Mesenteric fat pad (tissue), 1 donor: ENCODE results near the gene SIK3. TPM values are rescaled to one million over a fixed set of nuclear protein-coding genes. Genes with fewer than 3 reads are reported as not detected.

Source experiments
- DNase-seq: peaks from one replicate; pipeline ENCODE4 v3.0.0-alpha.2; 2020; ENCODE audit warnings: low spot score
- total RNA-seq: library from RNA; stranded (reverse); fragmentation: NEBNext Ultra II Directional; extraction: Animal tissue kit (Norgen Biotek cat#: 25700); gene quantifications from one replicate; pipeline ENCODE4 v1.2.1, GENCODE V29; 2021
- donor health status: DM: yes; HTN: yes; CAD: no.

The SIK3 gene
- total RNA-seq, 1 donor from 2014 or later: 39.2 TPM

DNA sequence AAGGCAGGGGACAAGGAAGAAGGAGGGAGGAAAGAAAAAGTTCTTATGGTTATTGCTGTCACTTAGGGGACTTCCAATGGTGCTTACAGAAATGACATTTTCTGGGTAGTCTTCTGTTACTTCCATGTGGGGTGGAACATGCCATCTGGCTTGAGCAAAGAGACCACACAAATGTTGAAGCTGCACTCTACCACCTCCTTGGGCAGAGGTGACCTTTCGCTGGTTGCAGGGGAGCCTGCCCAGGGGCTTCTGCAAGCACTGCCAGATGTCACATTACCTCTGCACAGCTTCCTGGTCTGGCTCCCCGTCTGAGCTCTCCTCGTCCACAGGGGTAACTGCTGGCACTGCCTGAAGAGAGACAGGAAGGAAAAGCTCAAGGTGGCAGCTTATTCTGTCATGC, 228.2 kb downstream of the SIK3 start:
- DNase-seq: no peak

DNA sequence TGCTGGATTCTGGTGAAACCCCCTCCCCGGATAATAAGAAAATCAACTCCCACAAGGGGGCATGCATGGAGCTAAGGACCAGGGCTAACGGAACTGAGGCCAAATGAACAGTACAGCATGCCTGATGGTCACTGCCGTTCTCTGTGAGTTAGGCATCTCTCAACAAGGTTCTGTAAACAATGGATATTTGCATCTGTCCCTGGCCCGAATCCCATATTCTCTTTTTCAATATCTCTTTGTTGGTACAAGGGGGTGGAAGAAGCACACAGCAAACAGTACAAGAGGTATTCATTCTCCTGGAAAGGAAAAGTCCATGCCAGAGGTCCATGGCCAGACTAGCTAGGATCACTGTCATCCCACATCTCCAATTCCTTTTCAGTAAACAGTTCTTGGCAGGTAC, 228.6 kb downstream of the SIK3 start:
- no peak for DNase-seq

DNA sequence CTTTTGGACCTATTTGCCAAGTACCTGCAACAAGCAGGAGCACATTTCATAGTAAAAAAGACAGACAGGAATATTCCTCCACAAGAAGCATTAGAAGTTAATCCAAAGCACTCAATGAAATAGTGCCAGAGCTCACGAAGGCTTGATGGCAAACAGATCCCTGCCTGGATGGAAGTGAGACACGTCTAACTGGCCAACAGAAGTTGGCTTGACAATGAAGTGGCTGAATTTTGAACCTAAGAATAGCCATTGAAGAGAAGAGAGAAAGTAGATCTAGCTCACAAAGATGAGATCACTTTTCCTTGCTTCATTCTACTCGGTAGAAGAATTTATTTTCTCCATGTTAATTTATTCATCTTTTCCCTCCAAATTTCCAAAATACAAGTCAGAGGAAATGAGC, 230.2 kb downstream of the SIK3 start:
- no peak for DNase-seq

DNA sequence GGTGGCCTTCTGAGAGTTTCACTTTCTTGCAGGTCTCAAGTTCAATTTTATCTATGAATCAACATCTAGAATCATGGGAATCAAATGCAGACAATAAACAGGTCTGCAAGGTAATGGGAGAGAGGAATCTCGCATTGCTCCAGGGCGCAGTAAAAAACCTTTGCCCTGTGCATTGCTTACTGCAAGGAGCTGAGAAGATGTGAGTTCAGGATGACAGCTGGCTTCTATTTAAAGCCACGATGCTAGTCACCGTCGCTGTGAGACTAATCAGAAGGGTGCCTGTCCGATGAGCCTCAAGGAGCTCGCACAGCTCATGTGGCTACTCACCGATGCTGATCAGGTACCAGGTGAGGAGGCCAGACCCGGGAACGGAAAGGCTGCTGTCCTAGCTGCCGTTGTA, 230.6 kb downstream of the SIK3 start:
- no peak for DNase-seq

DNA sequence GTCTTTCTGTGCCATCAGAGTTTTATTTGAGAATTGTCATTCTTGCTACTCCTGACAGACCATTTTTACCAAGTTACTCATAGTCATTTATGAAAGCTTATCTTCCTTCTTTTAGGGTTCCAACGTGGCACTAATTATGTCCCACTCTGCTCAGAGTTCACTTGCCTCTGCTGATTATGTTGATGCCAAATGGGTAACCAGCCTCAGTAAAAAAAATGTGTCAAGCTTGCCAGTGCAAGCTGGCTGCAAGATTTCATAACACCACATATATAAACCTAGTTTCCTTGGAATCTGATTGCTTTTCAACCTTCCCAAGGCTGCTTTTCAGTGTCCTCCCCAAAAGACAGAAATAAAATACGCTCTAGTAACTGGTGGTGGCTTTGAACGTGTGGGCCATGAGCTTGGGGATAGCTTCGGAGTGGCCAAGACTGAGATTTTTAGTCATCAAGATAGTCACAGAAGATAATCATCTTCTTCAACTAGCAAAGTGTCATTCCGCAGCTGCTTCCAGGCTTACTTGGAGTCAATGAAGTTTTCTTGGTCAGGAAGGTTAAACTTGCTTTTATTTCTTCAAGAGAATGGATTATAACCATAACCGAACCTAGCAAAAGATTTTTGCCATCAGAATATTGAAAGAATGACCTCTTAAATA, 231.3 kb downstream of the SIK3 start:
- DNase-seq: no peak

DNA sequence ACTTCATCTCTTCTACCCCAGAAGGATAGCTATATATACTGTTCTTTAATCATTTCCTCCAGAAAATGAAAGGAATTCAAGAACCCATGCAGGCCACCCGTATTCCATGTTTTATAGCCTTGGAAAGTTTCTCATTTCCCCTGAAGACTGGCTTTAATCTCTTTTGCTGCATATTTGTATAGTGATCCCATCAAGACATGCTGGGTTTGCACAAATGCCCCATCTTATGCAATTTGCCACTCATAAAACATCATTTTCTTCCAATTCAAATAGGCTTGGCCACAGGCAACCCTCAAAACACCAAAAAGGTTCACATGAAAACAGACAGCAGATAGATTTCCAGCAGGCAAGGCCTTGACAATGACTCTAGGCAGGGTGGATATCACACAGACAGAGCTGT, 232.5 kb downstream of the SIK3 start:
- DNase-seq: no peak

DNA sequence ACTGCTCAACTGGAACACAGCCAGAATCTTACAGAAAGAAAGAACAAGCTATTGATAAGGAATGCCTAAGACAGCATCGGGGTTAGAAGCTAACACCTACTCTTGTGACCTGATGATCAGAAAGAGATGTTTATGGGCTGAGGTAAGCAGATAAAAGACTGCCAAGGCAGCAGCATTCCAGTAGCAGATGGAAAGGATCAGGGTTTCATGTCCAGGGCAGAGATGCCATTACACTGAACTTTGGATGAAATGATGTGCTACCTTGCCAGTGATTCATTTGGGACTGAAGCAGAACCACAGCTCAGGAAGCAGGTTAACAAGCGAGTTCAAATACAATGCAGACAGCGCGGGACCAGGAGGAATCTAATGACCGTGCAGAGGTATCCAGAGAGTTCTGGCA, 233.7 kb downstream of the SIK3 start:
- DNase-seq: no peak

DNA sequence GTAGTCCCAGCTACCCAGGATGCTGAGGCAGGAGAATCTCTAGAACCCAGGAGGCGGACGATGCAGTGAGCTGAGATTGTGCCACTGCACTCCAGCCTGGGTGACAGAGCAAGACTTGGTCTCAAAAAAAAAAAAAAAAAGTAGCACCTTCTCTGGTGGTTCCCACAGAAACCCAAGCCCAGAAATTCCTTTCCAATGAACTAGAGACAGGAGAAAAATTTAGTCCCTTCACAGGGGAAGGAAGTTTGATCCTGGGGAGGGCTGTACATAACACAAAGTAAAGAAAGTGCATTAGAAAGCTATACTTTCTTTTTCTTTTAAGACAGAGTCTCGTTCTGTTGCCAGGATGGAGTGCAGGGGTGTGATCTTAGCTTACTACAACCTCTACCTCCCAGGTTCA, 235.3 kb downstream of the SIK3 start:
- no peak for DNase-seq

DNA sequence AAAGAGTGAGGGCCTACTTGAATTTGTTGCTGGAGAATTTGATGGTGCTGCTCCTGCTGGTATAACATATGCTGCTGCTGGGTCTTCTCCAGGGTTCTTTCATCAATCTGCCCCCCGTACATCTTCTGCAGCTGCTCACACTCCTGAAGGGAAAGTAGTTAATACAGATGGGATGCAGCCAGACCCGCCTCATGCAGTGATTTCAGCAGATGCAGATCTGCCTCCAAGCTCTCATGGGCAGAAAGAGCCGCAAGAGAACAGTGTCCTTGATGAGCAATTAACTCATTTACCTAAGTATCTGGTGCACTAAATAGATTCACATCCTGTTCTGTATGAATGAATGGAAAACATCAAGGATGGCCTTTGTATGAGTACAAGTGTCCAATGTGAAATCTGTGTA, 236.0 kb downstream of the SIK3 start:
- DNase-seq: no peak

DNA sequence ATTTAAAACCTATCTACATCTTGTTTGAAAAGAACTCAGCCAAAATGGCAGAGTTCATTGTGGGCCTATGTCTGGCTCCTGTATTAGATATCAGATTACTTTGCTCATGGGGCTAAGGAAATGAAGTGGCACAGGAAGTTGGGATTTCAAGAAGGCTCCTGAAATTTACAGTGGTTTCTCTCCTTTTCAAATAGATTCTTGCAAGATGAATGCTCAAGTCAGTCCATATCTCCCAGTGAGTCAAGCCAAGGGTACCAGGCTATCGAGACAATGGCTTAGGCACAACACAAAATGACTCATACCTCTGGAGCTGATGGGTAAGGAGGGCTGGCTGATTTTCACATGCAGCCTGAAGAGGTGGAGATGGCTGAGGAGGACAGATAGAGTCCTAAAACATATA, 236.7 kb downstream of the SIK3 start:
- no peak for DNase-seq

DNA sequence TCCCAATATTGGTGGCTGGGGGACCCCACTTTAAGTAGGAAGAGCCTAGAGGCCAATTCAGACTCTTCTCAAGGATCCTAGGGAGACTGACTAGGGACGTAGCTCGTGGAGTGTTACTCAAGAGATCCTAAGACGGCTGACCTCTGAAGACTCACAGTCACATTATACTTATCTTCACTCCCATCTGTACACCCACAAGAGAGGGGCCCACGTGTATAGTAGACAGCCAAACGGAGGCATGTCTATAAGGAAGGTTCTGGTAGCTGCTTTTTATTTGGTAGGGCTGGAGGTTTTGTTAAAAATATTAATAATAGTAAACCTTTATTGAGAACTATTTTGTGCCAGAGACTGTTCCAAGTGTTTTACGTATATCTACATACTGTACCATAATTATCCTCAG, 237.9 kb downstream of the SIK3 start:
- DNase-seq: no peak

DNA sequence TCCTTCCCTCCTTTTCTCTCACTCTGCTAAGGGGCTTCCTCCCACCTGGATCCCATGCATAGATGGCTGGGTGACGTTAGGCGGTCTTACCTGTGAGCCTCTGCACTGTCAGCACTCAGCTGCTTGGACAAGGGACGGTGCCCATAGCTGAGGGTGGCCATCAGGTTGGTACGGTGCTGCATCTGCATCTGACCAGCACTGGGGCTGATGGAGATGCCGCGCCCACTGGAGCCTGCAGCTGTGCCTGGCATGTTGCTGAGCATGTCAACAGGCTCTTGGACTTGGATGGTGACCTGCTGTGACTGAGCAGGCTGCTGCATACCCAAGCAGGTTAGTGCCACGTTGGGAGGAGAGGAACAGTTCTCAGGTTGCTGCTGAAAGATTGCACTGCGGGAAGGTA, 239.1 kb downstream of the SIK3 start:
- no peak for DNase-seq

DNA sequence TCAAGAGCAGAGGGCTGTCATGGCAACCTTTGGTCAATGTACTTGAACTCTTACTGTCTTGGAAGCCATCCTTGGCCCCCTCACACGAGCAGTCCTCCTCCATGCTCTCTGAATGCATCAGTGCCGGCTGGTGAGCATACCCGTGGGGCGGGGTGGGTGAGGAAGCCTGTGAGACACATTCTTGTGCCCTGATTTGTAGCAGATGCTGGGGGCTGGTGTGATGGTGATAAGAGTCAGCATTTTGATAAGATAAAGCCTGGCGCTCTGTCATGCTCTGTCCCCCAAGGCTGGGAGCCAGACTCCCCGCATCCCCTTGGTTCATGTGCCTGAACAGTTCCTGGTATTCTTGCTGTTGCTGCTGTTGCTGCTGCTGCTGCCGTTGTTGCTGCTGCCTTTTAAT, 240.3 kb downstream of the SIK3 start:
- DNase-seq: no peak

DNA sequence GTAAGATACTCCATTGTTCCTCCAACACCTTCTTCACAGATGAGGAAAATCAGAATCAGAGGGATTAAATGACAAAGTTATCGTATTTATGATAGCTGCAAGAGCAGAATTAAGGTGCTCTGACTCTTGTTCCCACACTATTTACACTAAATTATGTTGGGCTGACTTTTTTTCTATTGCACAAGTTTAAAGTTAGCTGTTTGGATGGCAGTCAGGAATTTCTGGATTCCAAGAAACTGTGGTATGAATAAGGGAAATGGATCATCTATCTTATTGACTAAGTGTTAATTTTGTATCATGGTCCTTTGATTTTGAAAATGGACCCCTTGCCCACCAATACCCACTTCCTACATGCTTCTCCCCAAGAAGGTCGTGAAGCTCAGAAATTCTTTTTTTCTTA, 240.9 kb downstream of the SIK3 start:
- no peak for DNase-seq

DNA sequence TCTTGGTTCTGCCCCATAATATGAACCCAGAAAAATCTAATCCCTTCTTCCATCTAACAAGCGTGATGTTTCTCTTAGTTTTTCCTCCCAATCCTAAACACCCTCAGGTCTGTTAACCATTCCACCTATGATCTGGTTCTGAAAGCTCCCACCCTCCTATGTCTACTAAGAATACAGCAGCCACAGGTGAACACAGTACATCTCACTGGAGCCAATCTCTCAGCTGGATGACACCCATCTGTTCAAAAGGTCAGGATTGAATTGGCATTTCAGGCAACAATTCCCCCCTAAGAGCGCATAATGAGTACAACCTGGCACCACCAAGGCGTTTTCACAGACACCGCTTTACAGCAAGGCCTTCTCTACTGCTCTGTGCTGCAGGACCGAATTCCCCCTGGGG, 241.8 kb downstream of the SIK3 start:
- DNase-seq: no peak

DNA sequence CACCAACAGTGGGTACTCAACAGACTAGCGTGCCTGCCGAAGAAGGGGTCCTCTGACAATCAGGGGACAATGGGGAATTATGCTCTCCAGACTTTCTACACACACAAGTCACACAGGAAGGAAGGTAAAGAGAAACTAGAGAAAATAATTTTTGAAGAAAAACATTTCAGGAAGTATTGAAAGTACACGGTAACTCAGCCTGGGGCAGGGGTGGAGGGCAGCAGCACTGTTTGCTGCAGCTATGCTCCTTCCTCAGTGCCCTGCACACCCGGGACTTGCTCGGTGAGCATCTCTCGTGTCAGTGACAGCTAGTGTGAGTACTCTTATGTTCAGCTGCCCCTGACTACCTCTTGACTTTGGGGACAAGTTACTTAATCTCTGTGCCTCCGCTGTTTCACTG, 242.8 kb downstream of the SIK3 start:
- no peak for DNase-seq

DNA sequence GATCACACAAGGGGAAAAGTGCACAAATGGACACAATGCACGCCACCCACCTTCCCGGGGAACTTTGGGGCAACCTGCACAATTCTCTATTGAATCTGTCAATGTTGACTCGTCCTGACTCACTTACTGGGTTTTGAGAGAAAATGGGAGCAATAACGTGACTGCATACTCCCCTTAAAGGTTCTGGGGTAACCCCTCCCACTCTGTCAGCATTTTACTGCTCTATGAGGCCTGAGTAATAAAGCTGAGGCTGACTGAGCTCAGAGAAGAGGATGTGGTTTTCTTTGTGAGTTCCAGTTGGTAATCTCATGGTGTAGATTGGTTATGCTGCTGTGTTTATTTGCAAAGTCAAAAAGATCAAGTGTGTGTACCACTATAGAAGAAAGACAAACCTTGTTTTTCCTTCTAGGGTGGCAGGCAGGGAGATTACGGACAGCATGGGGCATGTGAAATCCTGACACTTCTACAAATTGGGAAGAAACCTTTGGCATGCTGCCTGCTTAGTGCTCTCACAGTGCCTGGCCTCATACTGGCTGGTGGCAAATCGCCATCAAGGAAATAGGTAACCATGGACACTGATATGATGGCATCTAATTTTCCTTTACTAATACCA, 244.7 kb downstream of the SIK3 start:
- DNase-seq: no peak

DNA sequence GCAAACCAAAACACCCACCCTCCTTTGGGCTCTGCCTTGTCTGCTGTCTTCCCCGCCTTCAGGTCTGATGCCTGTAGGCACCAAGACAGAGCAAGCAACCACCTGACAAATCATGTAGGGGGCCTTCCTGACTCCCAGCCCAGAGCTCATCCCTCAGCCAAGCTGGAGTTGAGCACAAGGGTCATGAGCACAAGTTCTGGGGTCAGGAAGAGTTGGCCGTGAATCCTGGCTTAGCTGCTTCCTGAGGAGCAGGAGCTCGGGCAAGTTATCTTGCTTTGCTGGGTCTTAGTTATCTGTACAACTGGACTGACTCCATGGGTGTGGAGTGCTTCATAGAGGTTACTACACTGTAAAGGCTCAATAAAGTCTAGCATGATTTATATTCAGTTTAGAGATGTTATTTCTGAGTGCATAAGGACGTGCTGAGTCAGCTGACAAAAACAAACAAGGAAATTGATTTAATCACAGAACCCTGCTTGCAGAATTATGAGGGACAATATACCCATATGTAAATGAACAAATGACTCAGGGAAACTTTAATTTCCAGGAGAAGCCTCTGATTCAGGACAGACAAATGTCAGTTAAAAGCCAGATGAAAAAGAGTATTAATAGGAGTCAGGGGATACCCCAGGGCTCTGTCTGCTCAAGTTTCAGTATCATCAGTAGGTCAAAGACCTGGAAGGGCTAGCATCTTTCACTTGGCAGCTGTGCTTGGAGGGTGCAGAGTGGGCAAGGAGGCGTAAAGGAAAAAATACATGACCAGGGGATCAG, 245.8 kb downstream of the SIK3 start:
- DNase-seq: no peak

DNA sequence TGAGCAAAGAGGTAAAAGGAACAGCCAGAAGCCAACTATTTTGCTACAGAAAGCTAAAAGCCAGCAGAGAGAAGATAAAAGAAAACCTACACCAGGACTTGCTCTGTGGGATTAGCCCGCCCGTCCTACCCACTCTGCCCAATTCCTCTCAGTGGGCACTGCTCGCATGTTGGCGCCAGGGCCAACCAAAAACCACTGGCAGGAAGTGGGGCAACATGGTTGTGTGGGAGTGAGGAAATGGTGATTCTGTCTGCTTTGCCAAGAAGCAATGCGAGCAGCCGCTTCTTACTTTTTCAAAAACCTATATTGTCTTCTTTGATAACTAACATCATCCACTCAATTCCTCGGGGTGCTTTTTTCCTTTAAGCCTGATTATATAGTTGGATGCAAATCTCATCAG, 246.6 kb downstream of the SIK3 start:
- DNase-seq: no peak

DNA sequence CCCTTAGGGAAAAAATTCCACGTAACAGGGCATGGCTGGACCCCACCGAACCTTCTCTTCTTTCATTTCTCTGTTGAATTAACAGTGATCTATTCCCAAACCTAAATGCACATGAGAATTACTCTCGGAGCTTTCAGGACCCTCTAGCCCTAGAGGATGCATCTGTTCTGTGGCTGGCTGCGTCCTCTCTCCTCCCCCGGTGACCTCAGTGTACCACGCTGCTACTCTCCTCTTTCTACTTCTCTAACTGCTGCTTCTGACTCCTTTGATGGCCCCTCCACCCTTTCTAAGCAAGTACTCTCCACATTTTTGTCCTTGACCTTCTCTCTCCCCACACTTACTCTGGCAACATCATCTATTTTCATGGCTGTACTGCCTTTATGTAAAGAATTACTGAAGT, 248.7 kb downstream of the SIK3 start:
- DNase-seq: no peak

DNA sequence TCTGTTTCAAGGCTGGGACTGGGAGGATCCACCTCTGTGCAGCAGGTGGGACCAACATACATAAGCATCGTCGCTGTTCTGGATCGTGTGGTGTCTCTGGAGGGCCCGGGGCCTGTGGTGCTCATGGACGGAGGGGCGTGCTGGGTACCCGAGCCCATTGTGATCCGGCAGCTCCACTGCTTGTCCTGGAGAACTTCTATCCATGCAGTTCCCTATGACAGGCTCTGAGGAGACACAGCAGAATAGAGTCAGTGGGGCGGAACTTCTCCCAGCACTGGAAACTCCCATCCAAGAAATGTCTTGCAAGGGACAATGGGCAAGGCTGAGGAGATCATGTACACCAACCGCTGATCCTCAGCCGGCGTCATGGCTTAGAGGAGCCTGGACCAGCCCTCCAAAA, 249.2 kb downstream of the SIK3 start:
- no peak for DNase-seq

DNA sequence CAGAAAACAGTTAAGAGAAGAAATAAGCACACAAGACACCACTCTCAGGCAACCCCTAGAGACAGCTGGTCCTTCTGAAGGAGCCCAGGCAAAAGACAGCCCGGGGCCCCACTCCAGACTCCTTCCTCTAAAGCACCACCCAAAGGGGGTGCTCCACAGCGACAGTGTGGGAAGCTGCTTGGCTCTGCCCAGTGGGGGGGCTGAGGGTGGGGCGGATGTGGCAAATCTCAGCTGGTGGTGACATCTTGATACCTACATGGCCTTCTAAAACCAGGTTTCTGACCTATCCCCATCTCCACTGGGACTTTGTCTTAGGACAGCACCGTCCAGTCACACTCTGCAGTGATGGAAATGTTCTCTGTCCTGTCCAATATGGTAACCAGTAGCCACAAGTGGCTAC, 250.6 kb downstream of the SIK3 start:
- DNase-seq: no peak

DNA sequence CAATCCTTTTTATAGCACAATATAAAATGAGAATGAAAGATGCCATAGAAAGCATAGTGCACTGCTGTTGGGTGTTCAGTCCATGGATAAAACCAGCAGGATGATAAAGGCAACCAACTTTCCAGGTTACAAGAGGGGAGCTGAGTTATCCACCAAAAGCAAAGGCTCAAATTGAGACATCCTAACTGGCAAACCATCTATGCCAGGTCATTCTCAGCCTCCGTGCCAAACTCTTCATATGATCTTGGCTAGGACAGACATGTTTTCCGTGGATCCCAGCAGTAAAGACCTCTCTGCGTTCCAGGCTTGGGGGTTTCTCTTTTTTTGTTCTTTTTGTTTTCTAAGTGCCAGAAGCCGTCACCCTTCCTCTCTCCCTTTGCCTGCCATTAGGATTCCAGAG, 253.5 kb downstream of the SIK3 start:
- DNase-seq: no peak
